RPMI7951 (cell line): ENCODE results near the gene FER1L5. TPM values are rescaled to one million over a fixed set of nuclear protein-coding genes. Genes with fewer than 3 reads are reported as not detected.

Experiments
- DNase-seq: peaks from one replicate; pipeline ENCODE4 v3.0.0-alpha.2; 2012; ENCODE audit warnings: low read depth
- total RNA-seq: library from RNA; depleted of rRNA; stranded (reverse); fragments of >200 nt; shearing (Covaris generic); gene quantifications from 2 replicates; pipeline ENCODE4 v1.2.3, GENCODE V29; 2014

FER1L5 gene
- total RNA-seq, 1 experiment from 2014 or later: not detected

DNA sequence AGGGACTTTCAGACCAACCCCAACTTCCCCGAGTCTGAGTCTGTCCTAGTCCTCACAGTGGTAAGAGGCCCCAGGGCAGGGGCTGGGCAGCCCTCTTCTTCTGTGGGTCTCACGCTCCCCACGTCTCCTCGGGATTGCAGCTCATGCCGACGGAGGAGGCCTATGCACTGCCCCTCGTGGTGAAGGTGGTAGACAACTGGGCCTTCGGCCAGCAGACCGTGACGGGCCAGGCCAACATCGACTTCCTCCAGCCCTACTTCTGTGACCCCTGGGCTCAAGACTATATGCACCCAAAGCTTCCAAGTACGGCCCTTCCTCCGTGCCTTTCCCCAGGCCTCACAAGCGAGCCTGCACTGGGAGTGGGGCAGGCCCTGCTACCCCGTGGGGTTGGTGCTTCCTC is 53.0 kb downstream of the FER1L5 start:
- no peak for DNase-seq

GRCh38 chr2:96697476-96697875 is 54.9 kb downstream of the FER1L5 start:
- DNase-seq: no peak

- no peak for DNase-seq
Measured at GRCh38 chr2:96698221-96698861, 55.8 kb downstream of the FER1L5 start.

GRCh38 chr2:96699021-96699420 is 56.5 kb downstream of the FER1L5 start:
- DNase-seq: no peak

DNA sequence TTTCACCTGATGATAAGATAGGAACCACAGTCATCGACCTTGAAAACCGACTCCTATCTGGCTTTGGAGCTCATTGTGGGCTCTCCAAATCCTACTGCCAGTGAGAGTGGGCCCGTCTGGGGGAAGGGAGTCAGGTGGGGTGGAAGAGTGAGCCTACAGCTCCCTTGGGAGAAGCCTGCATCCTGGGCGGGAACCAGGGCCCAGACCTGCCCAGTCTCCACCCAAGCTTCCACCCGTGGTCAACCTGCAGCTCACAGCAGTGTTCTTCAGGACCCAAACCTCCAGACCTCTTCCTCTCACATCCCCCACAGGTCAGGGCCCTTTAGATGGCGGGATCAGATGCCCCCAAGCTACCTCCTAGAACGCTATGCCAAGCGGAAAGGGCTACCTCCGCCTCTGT is 57.1 kb downstream of the FER1L5 start:
- no peak for DNase-seq

DNA sequence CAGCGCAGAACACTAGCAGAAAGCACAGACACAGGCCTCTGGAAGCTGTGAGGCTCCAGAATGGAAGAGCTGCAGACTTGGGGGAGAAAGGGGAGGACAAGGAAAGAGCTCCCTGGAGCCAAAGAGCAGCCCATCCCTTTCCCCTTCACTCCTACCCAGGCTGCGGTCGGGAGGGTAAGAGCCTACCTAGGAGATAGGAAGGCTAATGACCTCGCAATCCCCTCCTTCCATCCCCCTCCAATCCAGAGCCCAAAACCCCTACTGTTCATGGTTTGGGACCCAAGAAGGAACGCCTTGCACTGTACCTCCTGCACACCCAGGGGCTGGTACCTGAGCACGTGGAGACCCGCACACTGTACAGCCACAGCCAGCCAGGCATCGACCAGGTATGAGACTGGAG is 57.5 kb downstream of the FER1L5 start:
- DNase-seq: no peak

GRCh38 chr2:96701636-96702035 is 59.1 kb downstream of the FER1L5 start:
- DNase-seq: no peak

DNA sequence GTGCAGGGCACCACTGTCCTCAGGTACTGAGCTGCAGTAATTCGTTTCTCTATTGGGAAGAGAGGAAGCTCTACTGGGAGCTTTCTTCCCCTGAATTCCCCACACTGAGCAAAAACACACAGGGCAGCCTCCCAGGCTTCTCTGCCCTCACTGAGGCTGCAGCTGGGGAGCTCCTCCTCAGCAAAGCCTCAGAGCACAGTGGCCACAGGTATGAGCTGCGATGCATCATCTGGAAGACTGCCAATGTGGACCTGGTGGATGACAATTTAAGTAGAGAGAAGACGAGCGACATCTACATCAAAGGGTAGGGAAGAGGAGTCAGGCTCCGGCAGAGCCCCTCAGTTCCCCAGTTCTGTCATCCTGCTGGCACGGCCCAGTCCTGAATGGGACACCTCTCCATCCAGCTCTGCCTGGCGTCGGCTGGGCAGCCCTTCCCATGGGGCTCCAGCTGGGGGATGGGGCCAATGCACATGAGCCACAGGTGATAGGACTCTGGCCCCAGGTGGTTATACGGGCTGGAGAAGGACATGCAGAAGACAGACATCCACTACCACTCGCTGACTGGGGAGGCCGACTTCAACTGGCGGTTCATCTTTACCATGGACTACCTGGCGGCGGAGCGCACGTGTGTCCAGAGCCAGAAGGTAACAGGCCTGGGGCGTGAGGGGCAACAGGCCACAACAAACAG is 59.7 kb downstream of the FER1L5 start:
- DNase-seq: no peak

DNA sequence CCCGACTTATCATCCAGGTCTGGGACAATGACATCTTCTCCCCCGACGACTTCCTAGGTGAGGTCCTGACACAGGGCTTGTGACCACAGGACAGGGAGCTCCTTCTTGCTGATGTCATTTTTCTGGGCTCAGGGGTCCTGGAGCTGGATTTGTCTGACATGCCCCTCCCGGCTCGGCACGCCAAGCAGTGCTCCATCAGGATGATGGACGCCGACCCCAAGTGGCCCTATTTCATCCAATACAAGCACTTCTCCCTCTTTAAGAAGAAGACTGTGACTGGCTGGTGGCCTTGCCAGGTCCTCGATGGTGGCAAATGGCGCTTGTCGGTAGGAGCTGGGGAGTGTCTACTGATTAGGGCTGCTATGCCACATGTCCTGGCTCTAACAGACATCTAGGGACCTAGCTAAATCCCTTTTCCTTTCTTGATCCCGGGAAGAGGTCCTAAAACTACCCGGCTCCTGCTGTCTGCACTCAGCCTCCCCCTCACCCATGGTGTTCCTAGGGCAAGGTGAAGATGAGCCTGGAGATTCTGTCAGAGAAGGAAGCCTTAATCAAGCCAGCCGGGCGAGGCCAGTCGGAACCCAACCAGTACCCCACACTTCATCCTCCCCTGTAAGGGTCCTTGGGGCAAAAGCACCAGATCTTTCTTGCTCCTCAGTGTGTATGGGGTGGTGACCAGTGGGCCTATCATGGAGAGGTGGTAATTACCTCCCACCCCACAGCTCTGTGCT is 60.6 kb downstream of the FER1L5 start:
- no peak for DNase-seq

DNA sequence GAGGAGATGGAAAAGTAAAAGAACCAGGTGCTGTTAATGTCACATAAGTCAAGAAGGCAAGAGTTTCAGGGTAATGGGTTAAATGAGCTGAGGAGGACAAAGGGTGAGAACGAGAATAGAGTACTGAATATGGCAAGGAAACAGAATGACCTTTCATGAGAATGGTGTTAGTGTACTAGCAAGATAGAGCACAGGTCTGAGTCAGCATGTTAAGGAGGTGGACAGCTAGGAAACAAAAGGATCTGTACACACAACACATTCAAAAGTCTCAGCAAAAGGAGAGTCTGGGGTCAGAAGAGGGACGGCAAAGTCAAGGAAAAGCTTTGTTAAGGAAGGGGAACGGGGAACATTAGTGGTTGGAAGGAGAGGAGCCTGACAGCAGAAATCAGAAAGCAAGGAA is 68.4 kb downstream of the FER1L5 start:
- no peak for DNase-seq

DNA sequence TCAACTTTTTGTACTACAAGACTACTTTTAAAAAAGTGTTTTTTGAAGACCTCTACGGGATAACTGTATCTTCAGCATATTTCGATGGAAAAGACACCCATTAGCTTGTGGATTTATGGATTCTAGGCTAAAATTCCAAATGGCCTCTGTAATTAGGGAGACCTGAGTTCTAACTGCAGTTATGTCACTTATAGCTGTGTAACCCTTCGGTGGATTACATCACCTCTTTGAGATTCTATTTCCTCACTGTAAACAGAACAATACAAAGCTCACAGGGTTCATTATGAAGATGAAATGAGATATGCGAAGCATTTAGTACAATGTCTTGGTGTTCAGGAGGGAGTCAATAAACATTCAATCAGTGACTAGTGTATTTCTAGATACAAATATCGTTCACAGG is 73.1 kb downstream of the FER1L5 start:
- no peak for DNase-seq

DNA sequence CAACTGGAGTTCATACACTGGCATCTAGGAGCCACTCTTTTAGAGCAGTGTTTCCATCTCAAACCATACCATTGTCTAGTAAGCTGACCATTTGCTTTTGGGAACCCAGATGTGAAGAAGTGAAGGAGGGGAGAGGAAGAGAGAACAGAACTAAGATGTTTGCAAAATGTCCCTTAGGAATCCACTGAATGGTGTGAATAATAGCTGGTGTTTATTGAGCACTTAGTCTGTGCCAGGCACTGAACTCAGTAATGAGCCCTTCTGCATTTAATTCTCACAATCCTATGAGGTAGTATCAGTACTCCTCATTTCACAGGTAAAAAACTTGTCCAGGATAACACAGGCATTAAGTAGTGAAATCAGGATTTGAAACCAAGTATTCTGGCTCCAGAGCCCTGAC is 73.8 kb downstream of the FER1L5 start:
- DNase-seq: no peak

DNA sequence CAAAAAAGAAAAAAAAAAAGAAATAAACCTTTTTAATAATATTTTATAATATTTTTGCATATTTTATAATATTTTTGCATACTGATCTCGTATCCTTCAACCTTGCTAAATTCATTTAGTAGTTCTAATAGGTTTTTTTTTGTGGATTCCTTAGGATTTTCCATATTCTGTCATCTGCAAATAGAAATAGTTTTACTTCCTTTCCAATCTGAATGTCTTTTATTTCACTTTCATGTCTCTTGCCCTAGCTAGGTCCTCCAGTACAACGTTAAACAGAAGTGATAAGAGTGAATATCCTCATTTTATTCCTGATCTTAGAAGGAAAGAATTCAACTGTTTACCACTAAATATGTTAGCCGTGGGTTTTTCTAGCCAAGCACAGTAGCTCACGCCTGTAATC is 83.6 kb downstream of the FER1L5 start:
- DNase-seq: no peak

GRCh38 chr2:96727431-96727830 is 84.9 kb downstream of the FER1L5 start:
- no peak for DNase-seq

DNA sequence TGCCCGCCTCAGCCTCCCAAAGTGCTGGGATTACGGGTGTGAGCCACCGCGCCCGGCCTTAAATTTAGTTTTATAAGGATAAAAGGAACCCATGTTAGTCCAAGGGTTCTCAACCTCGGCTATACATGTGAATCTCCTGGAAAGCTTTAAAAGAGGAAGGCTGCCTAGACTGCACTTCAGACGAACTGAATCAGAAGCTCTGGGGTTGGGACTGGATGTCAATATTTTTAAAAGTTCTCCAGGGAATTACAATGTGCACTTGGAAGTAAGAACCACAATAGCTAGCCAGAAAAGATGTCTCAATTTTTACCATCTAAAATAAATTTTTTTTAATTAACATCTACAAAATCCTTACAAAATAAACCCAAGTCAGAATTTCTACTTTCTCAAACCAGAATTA is 87.2 kb downstream of the FER1L5 start:
- DNase-seq: no peak

- peak; percentile 11 for DNase-seq
Measured at GRCh38 chr2:96730212-96730611, 87.6 kb downstream of the FER1L5 start.

GRCh38 chr2:96733931-96734330 is 91.4 kb downstream of the FER1L5 start:
- DNase-seq: no peak

- no peak for DNase-seq
Measured at GRCh38 chr2:96734880-96735583, 92.5 kb downstream of the FER1L5 start.

- no peak for DNase-seq
Measured at GRCh38 chr2:96737251-96737650, 94.7 kb downstream of the FER1L5 start.

DNA sequence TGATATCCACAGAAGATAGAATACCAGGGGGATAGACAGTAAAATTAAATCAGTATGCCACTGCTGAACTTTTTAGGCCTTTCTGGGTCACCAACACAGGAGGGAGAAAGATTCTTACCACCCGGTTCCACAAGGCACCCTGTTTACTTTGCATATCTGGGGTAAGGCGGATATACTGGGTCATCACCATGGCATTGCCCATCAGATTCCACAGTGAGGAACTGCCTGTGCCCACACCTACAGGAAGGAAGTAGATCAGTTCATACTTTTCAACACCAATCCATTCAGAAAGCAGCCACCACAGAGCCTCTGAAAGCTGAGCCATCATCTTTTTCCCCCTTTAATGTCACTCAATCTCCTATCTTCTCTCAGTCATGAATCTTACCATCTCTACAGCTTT is 95.3 kb downstream of the FER1L5 start:
- DNase-seq: no peak

DNA sequence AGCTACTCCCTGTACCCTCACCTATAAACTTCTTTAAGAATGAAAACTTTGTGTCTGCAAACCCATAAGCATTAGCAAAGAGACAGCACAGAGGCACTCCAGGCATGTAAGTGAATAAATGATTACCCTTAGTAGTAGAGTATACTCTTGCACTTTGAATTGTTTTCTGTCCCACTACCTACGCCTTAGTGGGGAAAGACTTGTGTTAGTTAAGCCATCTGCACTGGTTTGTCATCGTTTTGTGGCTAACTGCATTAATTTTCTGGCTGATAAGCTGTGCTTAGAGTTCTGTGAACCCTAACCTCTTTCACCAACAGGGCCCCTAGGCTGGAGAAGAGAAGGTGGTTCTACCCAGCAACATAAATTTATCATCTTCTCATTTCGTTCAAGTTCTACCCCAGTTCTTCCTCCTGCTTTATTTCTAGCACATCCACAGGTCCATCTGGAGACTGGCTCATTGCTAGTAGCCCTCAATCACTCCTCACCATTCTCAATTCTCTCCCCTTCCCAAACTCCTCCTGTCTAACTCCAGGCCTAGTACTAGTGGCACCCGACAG is 96.6 kb downstream of the FER1L5 start:
- no peak for DNase-seq
